Activated gamma-delta T cell treated with Interleukin-2 at 50 U/mL for 16 hours (primary cell): ENCODE data around the gene BCAS4.
A peak's percentile ranks its signal among the peaks of the same experiment; 100 is the strongest.
"Not testable (repeated sequence)": the region's sequence is repeated elsewhere in the genome, so short reads cannot be mapped to it uniquely, and the experiment has no call there.

Source experiments
- DNase-seq: peaks from one replicate; pipeline ENCODE4 v3.0.0-alpha.2; 2020

The BCAS4 gene

GRCh38 chr20:50800986-50801746, 6.3 kb downstream of the BCAS4 start:
- DNase-seq: not testable (repeated sequence)

GRCh38 chr20:50801747-50802125, 6.9 kb downstream of the BCAS4 start:
- no peak for DNase-seq

GRCh38 chr20:50802289-50802688, 7.4 kb downstream of the BCAS4 start:
- no peak for DNase-seq

- peak; percentile 16 for DNase-seq
Observed at GRCh38 chr20:50804437-50805348, 9.8 kb downstream of the BCAS4 start.

GRCh38 chr20:50805349-50805684, 10.5 kb downstream of the BCAS4 start:
- no peak for DNase-seq

GRCh38 chr20:50806126-50806768, 11.4 kb downstream of the BCAS4 start:
- no peak for DNase-seq

GRCh38 chr20:50810063-50810462, 15.2 kb downstream of the BCAS4 start:
- DNase-seq: no peak

GRCh38 chr20:50810842-50811241, 16.0 kb downstream of the BCAS4 start:
- no peak for DNase-seq

GRCh38 chr20:50813101-50813643, 18.3 kb downstream of the BCAS4 start:
- no peak for DNase-seq

GRCh38 chr20:50813801-50814200, 18.9 kb downstream of the BCAS4 start:
- no peak for DNase-seq

- no peak for DNase-seq
Observed at GRCh38 chr20:50814438-50815161, 19.7 kb downstream of the BCAS4 start.

- DNase-seq: no peak
Observed at GRCh38 chr20:50815162-50815989, 20.5 kb downstream of the BCAS4 start.

GRCh38 chr20:50817776-50818172, 22.9 kb downstream of the BCAS4 start:
- peak; percentile 8 for DNase-seq

- no peak for DNase-seq
Observed at GRCh38 chr20:50819349-50819748, 24.5 kb downstream of the BCAS4 start.

- no peak for DNase-seq
Observed at GRCh38 chr20:50820515-50821256, 25.8 kb downstream of the BCAS4 start.

GRCh38 chr20:50821257-50821921, 26.5 kb downstream of the BCAS4 start:
- DNase-seq: no peak

- no peak for DNase-seq
Observed at GRCh38 chr20:50821994-50822393, 27.1 kb downstream of the BCAS4 start.

GRCh38 chr20:50823319-50823718, 28.5 kb downstream of the BCAS4 start:
- no peak for DNase-seq

GRCh38 chr20:50824137-50824536, 29.3 kb downstream of the BCAS4 start:
- no peak for DNase-seq

- DNase-seq: no peak
Observed at GRCh38 chr20:50826121-50826520, 31.3 kb downstream of the BCAS4 start.
